MG63 (cell line): ENCODE data around the gene RFX8. TPM values are rescaled to one million over a fixed set of nuclear protein-coding genes. Genes with fewer than 3 reads are reported as not detected.
"Not testable (repeated sequence)": the region's sequence is repeated elsewhere in the genome, so short reads cannot be mapped to it uniquely, and the experiment has no call there.

Source experiments
- DNase-seq: peaks from one replicate; pipeline ENCODE4 v3.0.0-alpha.2; 2020
- H3K27me3 ChIP-seq: fragments of 250-450 bp; sonication (Bioruptor Pico); 2 replicates; pipeline ENCODE4 v1.5.1; 2020; ENCODE audit warnings: mild to moderate bottlenecking, moderate library complexity
- H3K36me3 ChIP-seq: fragments of 250-450 bp; sonication (Bioruptor Pico); 2 replicates; pipeline ENCODE4 v1.5.1; 2020; ENCODE audit warnings: mild to moderate bottlenecking, moderate library complexity
- H3K4me3 ChIP-seq: fragments of 250-450 bp; sonication (Bioruptor Pico); 2 replicates; pipeline ENCODE4 v1.5.1; 2020; ENCODE audit warnings: mild to moderate bottlenecking, moderate library complexity
- H3K9me3 ChIP-seq: fragments of 250-450 bp; sonication (Bioruptor Pico); 2 replicates; pipeline ENCODE4 v1.5.1; 2020; ENCODE audit warnings: mild to moderate bottlenecking, moderate library complexity
- total RNA-seq: library from RNA; depleted of rRNA; stranded (reverse); fragments of >200 nt; shearing (Covaris generic); gene quantifications from 2 replicates; pipeline ENCODE4 v1.2.3, GENCODE V29; 2014; ENCODE audit warnings: low replicate concordance; rRNA removed

RFX8 gene
- total RNA-seq, 1 experiment from 2014 or later = not detected

DNA sequence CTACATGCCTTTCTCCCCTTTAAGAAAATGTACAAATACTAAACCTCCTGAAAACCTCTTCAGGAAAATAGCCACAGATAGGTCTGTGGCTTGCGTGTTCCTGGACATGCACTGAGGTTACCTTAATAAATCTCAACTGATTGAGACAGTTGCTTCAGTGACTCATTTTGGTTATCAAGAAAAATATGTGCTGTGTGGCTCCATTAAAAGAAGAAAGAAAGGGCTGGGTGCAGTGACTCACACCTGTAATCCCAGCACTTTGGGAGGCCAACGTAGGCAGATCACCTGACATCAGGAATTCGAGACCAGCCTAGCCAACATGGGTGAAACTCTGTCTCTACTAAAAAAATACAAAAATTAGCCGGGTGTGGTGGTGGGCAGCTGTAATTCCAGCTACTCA is 114.7 kb downstream of the RFX8 start:
- Histone ChIP-seq H3K9me3 (no peaks in the 10 kb centered on the region), H3K36me3 (no peaks in the 10 kb centered on the region), H3K27me3 (no peaks in the 10 kb centered on the region; the same call in 1 of the 2 replicates), H3K4me3 (no peak overlapping the region)
- no peak for DNase-seq

DNA sequence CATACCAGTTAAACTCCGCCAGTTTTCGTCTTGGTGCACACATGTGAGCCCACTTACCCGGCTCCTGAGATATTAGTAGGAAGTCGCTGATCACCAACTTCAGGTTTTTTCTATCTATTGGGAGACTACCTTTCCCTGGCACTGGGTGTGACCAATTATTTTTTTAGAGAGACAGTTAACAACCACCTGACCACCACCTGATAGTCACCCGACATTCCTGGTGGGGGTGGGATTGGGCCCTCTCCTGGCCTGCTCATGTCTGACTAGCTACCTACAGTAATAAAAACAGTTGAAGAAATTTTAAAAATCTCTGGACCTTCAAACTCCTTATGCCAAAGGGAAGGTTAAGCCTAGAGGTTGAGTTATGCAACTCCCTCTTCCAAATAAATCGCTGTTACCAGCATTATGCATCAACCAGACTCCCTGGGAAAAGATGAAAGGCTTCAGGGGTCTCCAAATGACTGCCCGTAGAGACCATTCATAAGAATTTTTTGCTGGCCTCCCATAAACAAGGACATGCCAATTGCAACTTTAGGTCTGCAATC is 115.4 kb downstream of the RFX8 start:
- H3K27me3 ChIP-seq = no peaks in the 10 kb centered on the region
- H3K9me3 ChIP-seq = no peaks in the 10 kb centered on the region
- DNase-seq = no peak
- H3K4me3 ChIP-seq = no peak overlapping the region
- H3K36me3 ChIP-seq = no peaks in the 10 kb centered on the region

DNA sequence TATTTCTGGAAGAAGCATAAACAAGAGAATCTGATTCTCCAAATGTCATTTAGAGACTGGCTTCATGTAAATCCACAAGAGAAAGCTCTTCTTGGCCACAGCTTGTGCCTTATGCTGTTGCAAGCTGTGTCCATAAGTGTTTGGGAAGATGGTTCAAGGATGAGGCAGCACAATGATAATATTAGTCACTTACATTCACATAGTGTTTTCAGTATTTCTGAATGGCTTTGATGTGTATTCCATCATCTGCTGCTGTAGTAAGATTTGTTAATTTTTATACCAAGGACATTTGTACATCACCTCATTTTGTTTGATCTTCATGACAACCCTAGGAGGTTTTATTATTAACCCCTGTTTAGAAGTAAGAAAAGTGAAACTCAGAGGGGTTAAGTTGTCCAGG is 117.5 kb downstream of the RFX8 start:
- no peak for DNase-seq
- no peaks in the 10 kb centered on the region for H3K27me3 ChIP-seq
- no peaks in the 10 kb centered on the region for H3K36me3 ChIP-seq
- H3K9me3 ChIP-seq = no peaks in the 10 kb centered on the region
- H3K4me3 ChIP-seq = no peak overlapping the region

DNA sequence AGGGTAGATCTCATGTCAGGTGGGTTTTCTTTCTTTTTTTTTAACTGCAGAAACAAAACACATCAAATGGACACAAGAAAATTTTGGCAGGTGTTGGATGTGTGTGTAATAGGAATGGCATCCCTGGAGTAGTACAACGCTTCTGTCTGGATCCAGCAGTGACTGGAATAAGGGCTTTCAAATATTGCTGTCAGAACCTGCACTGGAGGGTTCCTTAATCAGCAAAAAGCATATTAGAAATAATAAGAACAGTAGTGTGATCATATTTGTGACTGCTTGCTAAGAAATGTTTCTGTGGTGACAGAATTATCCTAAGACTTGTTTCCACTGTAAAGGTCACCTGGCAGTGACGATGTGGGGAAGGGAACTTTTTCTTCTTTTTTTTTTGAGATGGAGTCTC is 118.4 kb downstream of the RFX8 start:
- no peaks in the 10 kb centered on the region for H3K36me3 ChIP-seq
- no peaks in the 10 kb centered on the region for H3K9me3 ChIP-seq
- no peak overlapping the region for H3K4me3 ChIP-seq
- DNase-seq = peak; percentile 28
- no peaks in the 10 kb centered on the region for H3K27me3 ChIP-seq

DNA sequence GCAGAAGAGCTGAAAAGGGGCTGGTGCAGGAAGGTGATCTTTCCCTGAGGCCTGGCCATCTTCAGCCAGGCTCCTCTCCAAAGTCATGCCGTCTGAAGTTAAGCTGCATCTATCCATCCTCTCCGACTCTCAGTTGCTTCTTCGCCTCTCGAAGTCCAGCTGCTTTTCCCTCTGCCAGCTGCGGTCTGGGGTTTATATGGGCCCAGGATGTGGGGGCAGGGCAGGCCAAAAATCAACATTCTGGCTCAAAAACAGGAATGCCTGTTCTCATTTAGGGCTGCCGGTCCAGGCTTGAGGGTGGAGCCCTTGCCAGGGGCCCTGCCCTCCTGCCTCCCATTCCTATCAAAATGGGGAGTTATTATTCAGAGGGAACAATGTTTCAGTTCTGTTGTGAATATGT is 118.9 kb downstream of the RFX8 start:
- no peak for DNase-seq

DNA sequence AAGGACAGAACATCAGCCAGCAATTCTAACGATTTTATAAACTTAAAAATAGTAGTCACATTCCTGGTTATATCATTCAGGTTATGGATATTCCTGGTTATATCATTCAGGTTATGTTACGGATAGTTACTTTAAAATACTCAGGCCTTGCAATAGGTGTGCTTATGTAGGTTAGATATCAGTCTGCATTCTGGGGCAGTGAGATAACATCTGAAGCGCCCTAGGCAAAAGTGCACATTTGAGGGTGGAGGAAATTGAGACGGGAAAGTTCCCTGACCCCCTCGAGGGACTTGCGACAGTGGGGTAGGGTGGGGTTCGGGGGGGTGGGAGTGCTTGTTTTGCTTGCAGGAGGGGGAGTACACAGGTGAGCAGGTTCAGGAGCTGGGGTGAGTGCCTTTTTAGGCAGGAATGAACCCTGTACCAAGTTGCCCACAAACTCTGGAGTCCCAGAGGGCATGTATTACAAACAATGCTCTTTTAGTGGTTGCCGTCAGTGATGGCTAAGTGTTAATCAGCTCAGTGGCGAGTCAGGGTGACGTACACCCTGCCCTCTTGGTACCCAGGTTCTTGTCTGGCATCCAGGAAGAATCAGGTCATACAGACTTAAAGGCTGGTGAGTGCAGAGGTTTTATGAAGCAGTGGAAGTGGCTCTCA is 119.4 kb downstream of the RFX8 start:
- H3K36me3 ChIP-seq = no peaks in the 10 kb centered on the region
- peak; percentile 47 for DNase-seq
- no peak overlapping the region for H3K4me3 ChIP-seq
- H3K9me3 ChIP-seq = no peaks in the 10 kb centered on the region
- no peaks in the 10 kb centered on the region for H3K27me3 ChIP-seq

More for the DNA sequence above, 118.9 kb downstream of the RFX8 start:
- Histone ChIP-seq H3K27me3 (no peaks in the 10 kb centered on the region), H3K9me3 (no peaks in the 10 kb centered on the region), H3K4me3 (no peak overlapping the region), H3K36me3 (no peaks in the 10 kb centered on the region)

DNA sequence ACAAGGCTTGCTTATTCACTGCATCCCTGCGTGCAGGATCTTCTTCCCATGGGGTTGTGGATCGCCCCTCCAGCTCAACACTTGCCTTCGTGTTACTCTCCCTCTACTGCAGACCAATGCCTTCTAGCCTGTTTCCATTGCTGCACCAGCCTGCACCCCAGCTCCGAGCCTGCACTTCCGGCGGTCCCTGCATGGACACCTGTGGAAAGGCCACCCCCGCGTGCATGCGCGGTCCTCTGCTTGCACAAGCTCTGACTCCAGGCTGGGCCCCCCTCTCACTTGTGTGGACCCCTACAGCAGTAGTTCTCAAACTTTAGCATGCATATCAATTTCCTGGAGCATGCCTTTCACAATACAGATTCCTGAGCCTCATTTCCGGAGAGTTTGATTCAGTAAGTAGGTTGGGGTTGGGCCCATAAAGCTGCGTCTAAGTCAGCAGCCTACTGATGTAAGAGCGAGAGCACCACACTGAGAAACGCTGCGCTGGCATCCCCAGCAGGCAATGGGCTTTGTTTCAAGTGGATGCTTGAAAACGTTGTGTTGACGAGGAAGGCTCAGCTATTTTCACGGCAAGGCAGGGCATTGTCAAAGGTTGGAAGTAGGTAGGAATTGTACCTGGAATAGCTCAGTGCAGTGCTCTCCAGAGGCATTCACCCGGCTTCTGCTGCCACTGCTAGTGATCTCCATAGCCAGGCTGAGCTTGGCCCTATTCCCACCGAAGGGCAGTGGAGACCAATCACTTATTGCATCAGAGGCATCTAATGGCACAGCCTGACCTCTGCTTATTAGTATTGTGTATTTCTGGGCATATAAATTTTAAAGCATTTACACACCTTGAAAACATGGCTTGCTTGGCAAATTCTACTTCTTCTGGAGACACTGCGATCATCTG is 120.2 kb downstream of the RFX8 start:
- H3K36me3 ChIP-seq = no peaks in the 10 kb centered on the region
- DNase-seq = no peak

DNA sequence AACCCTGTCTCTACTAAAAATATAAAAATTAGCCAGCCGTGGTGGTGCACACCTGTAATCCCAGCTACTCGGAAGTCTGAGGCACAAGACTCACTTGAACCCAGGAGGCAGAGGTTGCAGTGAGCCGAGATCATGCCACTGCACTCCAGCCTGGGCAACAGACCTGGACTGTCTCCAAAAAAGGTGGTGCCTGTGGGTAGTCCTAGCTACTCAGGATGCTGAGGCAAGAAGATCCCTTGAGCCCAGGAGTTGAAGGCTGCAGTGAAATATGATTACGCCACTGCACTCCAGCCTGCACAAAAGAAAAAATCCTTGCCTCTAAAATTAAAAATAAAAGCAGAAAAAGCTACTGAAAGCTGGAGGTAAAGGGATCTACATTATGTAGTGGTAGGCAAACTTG is 122.3 kb downstream of the RFX8 start:
- H3K36me3 ChIP-seq, H3K4me3 ChIP-seq, H3K27me3 ChIP-seq, H3K9me3 ChIP-seq, DNase-seq: not testable (repeated sequence)

More for the DNA sequence above, 120.2 kb downstream of the RFX8 start:
- Histone ChIP-seq H3K4me3 (no peak overlapping the region), H3K27me3 (no peaks in the 10 kb centered on the region), H3K9me3 (no peaks in the 10 kb centered on the region)

DNA sequence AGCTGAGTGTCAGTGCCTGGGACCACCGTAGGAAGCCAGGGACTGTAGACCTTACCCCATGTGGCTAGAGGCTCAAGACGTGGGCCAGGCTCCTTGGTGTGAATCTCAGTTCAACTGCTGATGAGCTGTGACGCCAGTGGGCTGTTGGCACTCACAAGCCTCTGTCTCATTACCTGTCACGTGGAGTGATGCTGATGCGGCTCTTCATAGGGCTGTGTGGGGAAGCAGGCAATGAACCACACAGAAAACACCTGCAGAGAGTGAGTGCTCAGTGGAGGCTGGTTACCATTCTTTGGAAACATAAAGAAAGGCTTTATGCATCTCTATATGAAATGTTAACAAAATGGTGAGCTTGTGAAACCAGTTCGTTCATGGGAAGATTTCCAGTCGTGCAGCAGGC is 123.7 kb downstream of the RFX8 start:
- Histone ChIP-seq H3K4me3 (no peak overlapping the region), H3K36me3 (no peaks in the 10 kb centered on the region), H3K9me3 (no peaks in the 10 kb centered on the region), H3K27me3 (no peaks in the 10 kb centered on the region)
- no peak for DNase-seq

DNA sequence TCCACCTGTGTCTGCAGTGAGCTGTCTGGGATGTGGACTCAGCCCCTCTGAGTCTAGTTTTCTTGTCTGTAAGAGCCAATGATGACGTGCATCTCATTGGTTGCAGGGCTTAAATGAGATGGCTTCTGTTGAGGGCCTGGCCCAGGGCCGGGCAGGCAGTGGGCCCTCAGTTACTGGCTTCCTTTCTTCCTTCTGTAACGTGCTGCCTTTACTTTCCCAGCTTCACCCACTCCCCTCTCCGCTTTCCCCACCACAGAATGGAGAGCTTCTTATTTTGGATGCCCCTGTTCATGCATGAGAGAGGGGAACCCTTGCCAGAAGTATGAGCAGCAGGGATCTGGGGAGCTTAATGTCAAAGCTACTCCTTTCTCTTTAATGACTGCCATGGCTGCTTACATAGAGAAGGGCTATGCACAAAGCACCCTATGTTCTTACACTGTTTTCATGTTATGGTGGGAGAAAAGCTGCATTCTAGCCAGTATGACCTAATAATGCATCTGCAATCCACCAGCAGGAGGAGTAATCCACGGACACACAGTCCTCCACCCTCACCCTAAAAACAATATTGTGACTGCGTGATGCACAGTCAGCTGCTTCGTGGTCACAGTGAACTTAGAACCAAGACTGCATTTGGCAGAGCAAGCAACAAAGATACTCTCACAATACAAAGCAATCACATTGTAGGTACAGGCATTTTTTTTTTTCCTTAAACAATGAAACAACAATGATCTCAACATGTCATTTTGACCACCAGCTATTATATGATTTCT is 124.8 kb downstream of the RFX8 start:
- H3K36me3 ChIP-seq = no peaks in the 10 kb centered on the region
- H3K27me3 ChIP-seq = no peaks in the 10 kb centered on the region
- DNase-seq = no peak
- no peak overlapping the region for H3K4me3 ChIP-seq
- no peaks in the 10 kb centered on the region for H3K9me3 ChIP-seq

DNA sequence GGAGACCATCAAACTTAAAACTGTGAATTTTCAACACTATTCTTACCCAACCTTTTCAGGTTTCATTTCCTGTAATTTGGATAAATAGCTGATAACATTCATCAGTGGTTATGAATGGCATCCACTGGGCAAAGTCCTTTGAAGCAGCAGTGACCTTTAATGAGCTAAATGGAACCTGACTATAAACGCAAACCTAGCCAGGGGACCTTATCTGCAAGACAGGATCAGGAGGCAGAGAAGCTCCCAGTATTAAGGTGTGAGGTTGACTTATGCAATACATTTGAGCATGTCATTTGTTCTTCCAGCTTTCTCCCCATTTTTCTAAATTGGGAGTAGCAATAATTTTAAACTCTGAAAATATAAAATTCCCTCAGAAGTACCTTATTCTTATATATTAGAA is 126.0 kb downstream of the RFX8 start:
- H3K9me3 ChIP-seq = no peaks in the 10 kb centered on the region
- no peak overlapping the region for H3K4me3 ChIP-seq
- no peak for DNase-seq
- H3K27me3 ChIP-seq = no peaks in the 10 kb centered on the region
- H3K36me3 ChIP-seq = no peaks in the 10 kb centered on the region

Other genes with a start within 250 kb of the RFX8 start
- 52.6 and 64.1 TPM in 2 replicates for gene CNOT11, start 222.2 kb downstream of the RFX8 start, total RNA-seq
- gene RNF149, start 166.4 kb downstream of the RFX8 start, total RNA-seq = 33.8 and 34.5 TPM in 2 replicates
- gene CREG2, start 87.6 kb downstream of the RFX8 start, total RNA-seq = not detected in 2 replicates
- 64.6 and 76.9 TPM in 2 replicates for gene MAP4K4, start 222.6 kb upstream of the RFX8 start, total RNA-seq